Neural progenitor cell (in vitro differentiated cells): ENCODE results near the gene CTXN1. TPM values are rescaled to one million over a fixed set of nuclear protein-coding genes. Genes with fewer than 3 reads are reported as not detected.

Experiments used
- DNase-seq: peaks from one replicate; pipeline ENCODE4 v3.0.0-alpha.2; 2016; ENCODE audit warnings: low spot score
- H2AFZ ChIP-seq: fragments of 200-600 bp; sonication (generic); replicated peaks from 2 replicates; pipeline ENCODE4 v1.6.1; 2016; ENCODE audit warnings: antibody characterized with exemption
- H3F3A ChIP-seq: fragments of 200-600 bp; sonication (generic); 2 replicates; pipeline ENCODE4 v1.6.1; 2016; ENCODE audit warnings: antibody characterized with exemption, low read depth
- H3K27ac ChIP-seq: fragments of 200-600 bp; sonication (generic); 2 replicates; pipeline ENCODE4 v1.5.1; 2016; ENCODE audit warnings: mild to moderate bottlenecking
- H3K27me3 ChIP-seq: fragments of 200-600 bp; sonication (generic); 2 replicates; pipeline ENCODE4 v1.6.1; 2016; ENCODE audit warnings: mild to moderate bottlenecking, moderate library complexity
- H3K36me3 ChIP-seq: fragments of 200-600 bp; sonication (generic); 2 replicates; pipeline ENCODE4 v1.5.1; 2016
- H3K4me1 ChIP-seq: fragments of 200-600 bp; sonication (generic); 2 replicates; pipeline ENCODE4 v1.6.1; 2016; ENCODE audit warnings: mixed run types
- H3K4me2 ChIP-seq: fragments of 200-600 bp; sonication (generic); 2 replicates; pipeline ENCODE4 v1.6.1; 2016
- H3K4me3 ChIP-seq: fragments of 200-600 bp; sonication (generic); 2 replicates; pipeline ENCODE4 v1.5.1; 2016
- H3K79me2 ChIP-seq: fragments of 200-600 bp; sonication (generic); 2 replicates; pipeline ENCODE4 v1.6.1; 2016; ENCODE audit warnings: low read depth
- H3K9ac ChIP-seq: fragments of 200-600 bp; sonication (generic); 2 replicates; pipeline ENCODE4 v1.6.1; 2016
- H3K9me3 ChIP-seq: fragments of 200-600 bp; sonication (generic); 2 replicates; pipeline ENCODE4 v1.5.1; 2016; ENCODE audit warnings: low read depth
- H4K20me1 ChIP-seq: fragments of 200-600 bp; sonication (generic); 2 replicates; pipeline ENCODE4 v1.6.1; 2016; ENCODE audit warnings: low read depth
- H3K27ac Mint-ChIP-seq: 3 replicates; pipeline ENCODE4 v1.8.0; 2021; ENCODE audit warnings: mixed read lengths
- H3K27me3 Mint-ChIP-seq: 2 replicates; pipeline ENCODE4 v1.8.0; 2022; ENCODE audit warnings: low read depth, mild to moderate bottlenecking, inconsistent platforms, moderate library complexity, mixed read lengths; ENCODE audit not compliant: insufficient read depth
- H3K36me3 Mint-ChIP-seq: 3 replicates; pipeline ENCODE4 v1.8.0; 2021; ENCODE audit warnings: mixed read lengths
- H3K4me1 Mint-ChIP-seq: 3 replicates; pipeline ENCODE4 v1.8.0; 2021; ENCODE audit warnings: mixed read lengths
- H3K4me3 Mint-ChIP-seq: 3 replicates; pipeline ENCODE4 v1.8.0; 2021; ENCODE audit warnings: mild to moderate bottlenecking, moderate library complexity, mixed read lengths
- H3K9me3 Mint-ChIP-seq: 3 replicates; pipeline ENCODE4 v1.8.0; 2020; ENCODE audit warnings: mixed read lengths
- EZH2 ChIP-seq: fragments of 200-600 bp; sonication (generic); IDR thresholded peaks from 2 replicates; pipeline ENCODE4 v1.6.1; 2017; ENCODE audit warnings: antibody characterized with exemption, mild to moderate bottlenecking, moderate library complexity
- EZH2phosphoT487 ChIP-seq: fragments of 200-600 bp; sonication (generic); IDR thresholded peaks from 2 replicates; pipeline ENCODE4 v1.6.1; 2017; ENCODE audit warnings: antibody characterized with exemption
- total RNA-seq: library from RNA; depleted of rRNA; stranded (reverse); fragments of >200 nt; gene quantifications from 2 replicates; pipeline ENCODE4 v1.2.3, GENCODE V29; 2015; ENCODE audit warnings: low replicate concordance
- TF ChIP-seq, protein P1 (sequence below): fragments of 200-600 bp; sonication (generic); IDR thresholded peaks from 2 replicates; pipeline ENCODE4 v1.5.1; 2017; ENCODE audit warnings: antibody characterized with exemption, mild to moderate bottlenecking

CTXN1 gene
- total RNA-seq, 1 donor from 2014 or later, result 3.7 TPM

- H3K9ac ChIP-seq, result no peak overlapping the region
- Mint-ChIP-seq H3K9me3 (no peaks in the 10 kb centered on the region), H3K27ac (no peak overlapping the region), H3K4me3 (peak overlapping the region; percentile 84), H3K36me3 (peaks cover 7% of the 10 kb centered on the region), H3K4me1 (peaks cover 43% of the 10 kb centered on the region), H3K27me3 (peaks cover 19% of the 10 kb centered on the region)
- H3K4me1 ChIP-seq, result peaks cover 8% of the 10 kb centered on the region
- no peak for TF ChIP-seq EZH2phosphoT487
- TF ChIP-seq, protein P1, sequence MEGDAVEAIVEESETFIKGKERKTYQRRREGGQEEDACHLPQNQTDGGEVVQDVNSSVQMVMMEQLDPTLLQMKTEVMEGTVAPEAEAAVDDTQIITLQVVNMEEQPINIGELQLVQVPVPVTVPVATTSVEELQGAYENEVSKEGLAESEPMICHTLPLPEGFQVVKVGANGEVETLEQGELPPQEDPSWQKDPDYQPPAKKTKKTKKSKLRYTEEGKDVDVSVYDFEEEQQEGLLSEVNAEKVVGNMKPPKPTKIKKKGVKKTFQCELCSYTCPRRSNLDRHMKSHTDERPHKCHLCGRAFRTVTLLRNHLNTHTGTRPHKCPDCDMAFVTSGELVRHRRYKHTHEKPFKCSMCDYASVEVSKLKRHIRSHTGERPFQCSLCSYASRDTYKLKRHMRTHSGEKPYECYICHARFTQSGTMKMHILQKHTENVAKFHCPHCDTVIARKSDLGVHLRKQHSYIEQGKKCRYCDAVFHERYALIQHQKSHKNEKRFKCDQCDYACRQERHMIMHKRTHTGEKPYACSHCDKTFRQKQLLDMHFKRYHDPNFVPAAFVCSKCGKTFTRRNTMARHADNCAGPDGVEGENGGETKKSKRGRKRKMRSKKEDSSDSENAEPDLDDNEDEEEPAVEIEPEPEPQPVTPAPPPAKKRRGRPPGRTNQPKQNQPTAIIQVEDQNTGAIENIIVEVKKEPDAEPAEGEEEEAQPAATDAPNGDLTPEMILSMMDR, result no peak
- no peak for TF ChIP-seq EZH2
- no peaks in the 10 kb centered on the region for H3K9me3 ChIP-seq
- no peak overlapping the region for H3K4me2 ChIP-seq
- no peaks in the 10 kb centered on the region for H3K36me3 ChIP-seq
- peaks cover 6% of the 10 kb centered on the region for H3K27me3 ChIP-seq
- no peak overlapping the region for H3K4me3 ChIP-seq
- DNase-seq, result no peak
- H2AFZ ChIP-seq, result no peak overlapping the region
- no peak overlapping the region for H3K27ac ChIP-seq
- H4K20me1 ChIP-seq, result peaks cover 66% of the 10 kb centered on the region
- peaks cover 8% of the 10 kb centered on the region for H3K79me2 ChIP-seq
- peaks cover 57% of the 10 kb centered on the region for H3F3A ChIP-seq
These were observed 1.7 kb downstream of the CTXN1 start for GRCh38 chr19:7924241-7924640.

- no peaks in the 10 kb centered on the region for H3K9me3 Mint-ChIP-seq
- H3K27me3 Mint-ChIP-seq, result peaks cover 19% of the 10 kb centered on the region
- H3K4me3 Mint-ChIP-seq, result peak overlapping the region; percentile 61
- H3K79me2 ChIP-seq, result peaks cover 8% of the 10 kb centered on the region
- H3K4me1 Mint-ChIP-seq, result peaks cover 37% of the 10 kb centered on the region
- peaks cover 53% of the 10 kb centered on the region for H3F3A ChIP-seq
- no peak for DNase-seq
- H3K36me3 Mint-ChIP-seq, result peaks cover 7% of the 10 kb centered on the region
- H3K4me1 ChIP-seq, result peaks cover 8% of the 10 kb centered on the region
- H3K27ac Mint-ChIP-seq, result peak overlapping the region; percentile 15
- H3K9me3 ChIP-seq, result no peaks in the 10 kb centered on the region
- no peak overlapping the region for H2AFZ ChIP-seq
- H3K9ac ChIP-seq, result no peak overlapping the region
- peaks cover 13% of the 10 kb centered on the region for H3K27me3 ChIP-seq
- no peaks in the 10 kb centered on the region for H3K36me3 ChIP-seq
- TF ChIP-seq EZH2 (no peak), EZH2phosphoT487 (no peak)
- TF ChIP-seq, protein P1, result no peak
- H3K4me3 ChIP-seq, result no peak overlapping the region
- no peak overlapping the region for H3K27ac ChIP-seq
- peaks cover 70% of the 10 kb centered on the region for H4K20me1 ChIP-seq
- H3K4me2 ChIP-seq, result no peak overlapping the region
These were observed 2.4 kb downstream of the CTXN1 start for GRCh38 chr19:7923295-7924191.

DNA sequence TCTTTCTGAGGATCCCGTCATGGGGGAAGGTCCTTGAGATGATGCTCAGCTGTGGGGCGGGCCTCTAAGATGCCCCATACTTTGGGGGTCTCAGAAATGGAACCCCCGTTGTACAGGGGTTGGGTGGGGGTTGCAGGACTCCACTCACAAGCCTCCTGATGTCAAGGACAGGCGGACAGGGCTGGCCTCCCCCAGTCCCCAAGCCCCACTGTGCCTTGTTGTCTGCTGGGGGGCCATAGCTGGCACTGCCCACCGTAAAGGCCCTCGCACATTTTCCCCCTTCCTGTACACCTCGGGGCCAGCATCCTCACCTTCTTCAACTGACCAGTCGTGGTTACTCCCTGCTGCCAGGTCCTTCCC, 3.1 kb downstream of the CTXN1 start:
- H2AFZ ChIP-seq, result no peak overlapping the region
- H3K79me2 ChIP-seq, result peaks cover 8% of the 10 kb centered on the region
- H3K36me3 Mint-ChIP-seq, result peaks cover 5% of the 10 kb centered on the region
- peak overlapping the region; percentile 61 for H3K4me3 Mint-ChIP-seq
- DNase-seq, result no peak
- no peak overlapping the region for H3K4me2 ChIP-seq
- H3K36me3 ChIP-seq, result no peaks in the 10 kb centered on the region
- no peak overlapping the region for H3K4me3 ChIP-seq
- H3K27me3 Mint-ChIP-seq, result peaks cover 26% of the 10 kb centered on the region
- H3K9me3 ChIP-seq, result no peaks in the 10 kb centered on the region
- H3K9me3 Mint-ChIP-seq, result no peaks in the 10 kb centered on the region
- H4K20me1 ChIP-seq, result peaks cover 67% of the 10 kb centered on the region
- no peak overlapping the region for H3K27ac Mint-ChIP-seq
- peaks cover 49% of the 10 kb centered on the region for H3F3A ChIP-seq
- peaks cover 38% of the 10 kb centered on the region for H3K4me1 Mint-ChIP-seq
- peaks cover 20% of the 10 kb centered on the region for H3K27me3 ChIP-seq
- H3K9ac ChIP-seq, result no peak overlapping the region
- no peak for TF ChIP-seq EZH2
- TF ChIP-seq, protein P1, result no peak
- peaks cover 8% of the 10 kb centered on the region for H3K4me1 ChIP-seq
- H3K27ac ChIP-seq, result no peak overlapping the region
